Measurements from ENCODE around the gene XRCC2. TPM values are rescaled to one million over a fixed set of nuclear protein-coding genes. Genes with fewer than 3 reads are reported as not detected.

Gene XRCC2
- total RNA-seq, 4 donors from 2014 or later, result 0.17 to 0.57 (median 0.43) TPM

- no peak for TF ChIP-seq POLR2AphosphoS5 (IDR thresholded peaks at IDR 0.05)
- TF ChIP-seq EP300 (IDR thresholded peaks at IDR 0.05), result no peak
- TF ChIP-seq POLR2A (IDR thresholded peaks at IDR 0.05; ENCODE audit: low read depth), result no peak
- TF ChIP-seq CTCF (IDR thresholded peaks at IDR 0.05), result no peak
- intact Hi-C loops (cut with DNase I), result no loop called here
- 91% methylated on average over 6 of the region's 6 CpGs for WGBS
- Histone ChIP-seq H3K4me1 (no peaks in the 10 kb centered on the region), H3K4me3 (no peak overlapping the region), H3K27me3 (no peaks in the 10 kb centered on the region), H3K9me3 (no peaks in the 10 kb centered on the region), H3K27ac (replicated peaks in 1 of 4) (no peak overlapping the region), H3K36me3 (no peaks in the 10 kb centered on the region)
- no peak for DNase-seq (ENCODE audit: extremely low spot score)
These were observed 34.6 kb downstream of the XRCC2 start for GRCh38 chr7:152641384-152641783.

GRCh38 chr7:152640829-152641228 is 35.1 kb downstream of the XRCC2 start:
- H3K4me1 ChIP-seq, result no peaks in the 10 kb centered on the region
- no peak for TF ChIP-seq POLR2AphosphoS5 (IDR thresholded peaks at IDR 0.05)
- TF ChIP-seq POLR2A (IDR thresholded peaks at IDR 0.05; ENCODE audit: low read depth), result no peak
- TF ChIP-seq EP300 (IDR thresholded peaks at IDR 0.05), result no peak
- no peak for TF ChIP-seq CTCF (IDR thresholded peaks at IDR 0.05)
- no peaks in the 10 kb centered on the region for H3K9me3 ChIP-seq
- peaks cover 0 to 2% (median 0%) of the 10 kb centered on the region in 4 donors for H3K27me3 ChIP-seq
- H3K4me3 ChIP-seq, result no peak overlapping the region
- no peak for DNase-seq (ENCODE audit: extremely low spot score)
- no peaks in the 10 kb centered on the region for H3K36me3 ChIP-seq
- 61% methylated on average over 6 of the region's 6 CpGs for WGBS
- intact Hi-C loops (cut with DNase I), result no loop called here
- no peak overlapping the region for H3K27ac ChIP-seq (replicated peaks in 1 of 4)

- Histone ChIP-seq H3K27ac (replicated peaks in 1 of 4) (no peak overlapping the region), H3K36me3 (no peaks in the 10 kb centered on the region), H3K4me3 (no peak overlapping the region), H3K4me1 (no peaks in the 10 kb centered on the region), H3K27me3 (peaks cover 0 to 22% (median 0%) of the 10 kb centered on the region in 4 donors), H3K9me3 (no peaks in the 10 kb centered on the region)
- WGBS, result 92% methylated on average over 7 of the region's 7 CpGs
- DNase-seq (ENCODE audit: extremely low spot score), result no peak
- TF ChIP-seq POLR2AphosphoS5 (IDR thresholded peaks at IDR 0.05), result no peak
- no peak for TF ChIP-seq EP300 (IDR thresholded peaks at IDR 0.05)
- TF ChIP-seq CTCF (IDR thresholded peaks at IDR 0.05), result no peak
- no peak for TF ChIP-seq POLR2A (IDR thresholded peaks at IDR 0.05; ENCODE audit: low read depth)
- intact Hi-C loops (cut with DNase I), result no loop called here
These were observed 37.9 kb downstream of the XRCC2 start for GRCh38 chr7:152637920-152638580.

- H3K4me3 ChIP-seq, result no peak overlapping the region
- H3K36me3 ChIP-seq, result no peaks in the 10 kb centered on the region
- 89% methylated on average over 1 of the region's 1 CpG for WGBS
- no peak overlapping the region for H3K27ac ChIP-seq (replicated peaks in 1 of 4)
- TF ChIP-seq EP300 (IDR thresholded peaks at IDR 0.05), result no peak
- no peak for TF ChIP-seq CTCF (IDR thresholded peaks at IDR 0.05)
- TF ChIP-seq POLR2AphosphoS5 (IDR thresholded peaks at IDR 0.05), result no peak
- intact Hi-C loops (cut with DNase I), result no loop called here
- H3K9me3 ChIP-seq, result no peaks in the 10 kb centered on the region
- peaks cover 0 to 22% (median 0%) of the 10 kb centered on the region in 4 donors for H3K27me3 ChIP-seq
- DNase-seq (ENCODE audit: extremely low spot score), result no peak
- H3K4me1 ChIP-seq, result no peaks in the 10 kb centered on the region
These were observed 38.8 kb downstream of the XRCC2 start for GRCh38 chr7:152637161-152637560.

GRCh38 chr7:152636441-152636840 is 39.5 kb downstream of the XRCC2 start:
- WGBS, result 45% methylated on average over 6 of the region's 6 CpGs
- H3K27ac ChIP-seq (replicated peaks in 1 of 4), result no peak overlapping the region
- no peak for DNase-seq (ENCODE audit: extremely low spot score)

More at GRCh38 chr7:152636441-152636840, 39.5 kb downstream of the XRCC2 start:
- no peak for TF ChIP-seq EP300 (IDR thresholded peaks at IDR 0.05)
- TF ChIP-seq POLR2AphosphoS5 (IDR thresholded peaks at IDR 0.05), result no peak
- no peak for TF ChIP-seq POLR2A (IDR thresholded peaks at IDR 0.05; ENCODE audit: low read depth)
- TF ChIP-seq CTCF (IDR thresholded peaks at IDR 0.05), result no peak
- Histone ChIP-seq H3K4me3 (no peak overlapping the region), H3K9me3 (no peaks in the 10 kb centered on the region), H3K36me3 (no peaks in the 10 kb centered on the region), H3K4me1 (no peaks in the 10 kb centered on the region), H3K27me3 (peaks cover 0 to 22% (median 0%) of the 10 kb centered on the region in 4 donors)
- intact Hi-C loops (cut with DNase I), result no loop called here
